HFFc6 (cell line): ENCODE data around the gene ATP2B2. TPM values are rescaled to one million over a fixed set of nuclear protein-coding genes. Genes with fewer than 3 reads are reported as not detected.

ENCODE experiments used
- DNase-seq: peaks from one replicate; pipeline ENCODE4 v3.0.0-alpha.2; 2018
- H3K27ac Mint-ChIP-seq: 2 replicates; pipeline ENCODE4 v1.8.0; 2020; ENCODE audit warnings: mild to moderate bottlenecking, mixed read lengths
- H3K27me3 Mint-ChIP-seq: 2 replicates; pipeline ENCODE4 v1.8.0; 2021; ENCODE audit warnings: mild to moderate bottlenecking, moderate library complexity, mixed read lengths; ENCODE audit not compliant: insufficient read depth
- H3K36me3 Mint-ChIP-seq: 2 replicates; pipeline ENCODE4 v1.8.0; 2021; ENCODE audit warnings: low read depth, mixed read lengths
- H3K4me1 Mint-ChIP-seq: 2 replicates; pipeline ENCODE4 v1.8.0; 2020; ENCODE audit warnings: low read depth, mixed read lengths
- H3K4me3 Mint-ChIP-seq: 2 replicates; pipeline ENCODE4 v1.8.0; 2020; ENCODE audit warnings: mild to moderate bottlenecking, moderate library complexity, mixed read lengths
- H3K9me3 Mint-ChIP-seq: 2 replicates; pipeline ENCODE4 v1.8.0; 2020; ENCODE audit warnings: mild to moderate bottlenecking, mixed read lengths
- total RNA-seq, 6 experiments: library from RNA; stranded (reverse); fragmentation: NEBNext Ultra II Directional; extraction: Animal tissue kit (Norgen Biotek cat#: 25700); gene quantifications; 2 replicates in 1 of 6; 3 replicates in 5 of 6; pipeline ENCODE4 v1.2.3, GENCODE V29; 2021
- TF ChIP-seq, protein P1 (sequence below): fragments of 200-600 bp; sonication (generic); IDR thresholded peaks from 2 replicates; pipeline ENCODE4 v1.5.0; 2021; ENCODE audit warnings: antibody characterized with exemption, mild to moderate bottlenecking

Gene ATP2B2
- total RNA-seq, 6 experiments from 2014 or later: not detected

DNA sequence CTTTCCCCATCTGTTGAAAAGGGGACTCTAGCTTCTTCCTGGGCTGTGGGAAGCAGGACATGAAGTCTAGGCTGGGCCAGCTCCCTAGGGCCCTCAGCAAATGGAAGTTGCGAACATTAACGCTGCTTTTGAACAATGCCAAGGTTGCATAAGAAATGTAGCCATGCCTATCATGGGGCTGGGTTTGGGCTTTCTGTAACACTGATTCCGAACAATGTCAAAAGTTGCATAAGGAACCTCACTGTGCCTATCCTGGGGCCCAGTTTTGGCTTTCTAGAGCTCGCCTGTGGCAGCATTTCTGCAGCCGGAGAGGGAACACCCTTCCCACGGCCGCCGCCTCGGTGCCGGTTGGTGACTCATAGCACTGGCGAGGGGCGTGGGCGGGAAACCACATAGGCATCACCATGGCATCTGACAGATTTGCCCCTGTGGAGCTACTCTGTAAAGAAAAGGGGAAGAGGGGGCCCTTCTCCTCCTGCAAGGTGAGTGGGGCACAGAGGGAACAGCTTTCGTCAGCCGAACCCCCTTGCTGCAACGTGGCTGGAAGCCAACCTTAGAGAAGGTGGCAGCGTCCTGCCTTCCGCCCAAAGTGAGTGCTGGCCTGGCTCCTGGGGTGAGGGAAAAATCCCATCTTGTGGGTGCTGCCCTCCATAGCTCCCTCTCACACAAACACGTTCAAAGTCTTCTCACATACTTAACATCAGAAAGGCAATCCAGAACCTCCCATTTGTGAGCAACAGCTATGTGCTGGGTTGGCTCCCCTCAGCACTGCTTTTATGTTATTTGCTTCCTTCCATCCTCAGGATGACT is 46.6 kb upstream of the ATP2B2 start:
- Mint-ChIP-seq H3K4me1 (peaks cover 15% of the 10 kb centered on the region), H3K36me3 (no peaks in the 10 kb centered on the region), H3K9me3 (no peaks in the 10 kb centered on the region), H3K27ac (no peak overlapping the region), H3K27me3 (peaks cover 24% of the 10 kb centered on the region), H3K4me3 (no peak overlapping the region)
- no peak for DNase-seq
- TF ChIP-seq, protein P1, sequence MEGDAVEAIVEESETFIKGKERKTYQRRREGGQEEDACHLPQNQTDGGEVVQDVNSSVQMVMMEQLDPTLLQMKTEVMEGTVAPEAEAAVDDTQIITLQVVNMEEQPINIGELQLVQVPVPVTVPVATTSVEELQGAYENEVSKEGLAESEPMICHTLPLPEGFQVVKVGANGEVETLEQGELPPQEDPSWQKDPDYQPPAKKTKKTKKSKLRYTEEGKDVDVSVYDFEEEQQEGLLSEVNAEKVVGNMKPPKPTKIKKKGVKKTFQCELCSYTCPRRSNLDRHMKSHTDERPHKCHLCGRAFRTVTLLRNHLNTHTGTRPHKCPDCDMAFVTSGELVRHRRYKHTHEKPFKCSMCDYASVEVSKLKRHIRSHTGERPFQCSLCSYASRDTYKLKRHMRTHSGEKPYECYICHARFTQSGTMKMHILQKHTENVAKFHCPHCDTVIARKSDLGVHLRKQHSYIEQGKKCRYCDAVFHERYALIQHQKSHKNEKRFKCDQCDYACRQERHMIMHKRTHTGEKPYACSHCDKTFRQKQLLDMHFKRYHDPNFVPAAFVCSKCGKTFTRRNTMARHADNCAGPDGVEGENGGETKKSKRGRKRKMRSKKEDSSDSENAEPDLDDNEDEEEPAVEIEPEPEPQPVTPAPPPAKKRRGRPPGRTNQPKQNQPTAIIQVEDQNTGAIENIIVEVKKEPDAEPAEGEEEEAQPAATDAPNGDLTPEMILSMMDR: no peak

DNA sequence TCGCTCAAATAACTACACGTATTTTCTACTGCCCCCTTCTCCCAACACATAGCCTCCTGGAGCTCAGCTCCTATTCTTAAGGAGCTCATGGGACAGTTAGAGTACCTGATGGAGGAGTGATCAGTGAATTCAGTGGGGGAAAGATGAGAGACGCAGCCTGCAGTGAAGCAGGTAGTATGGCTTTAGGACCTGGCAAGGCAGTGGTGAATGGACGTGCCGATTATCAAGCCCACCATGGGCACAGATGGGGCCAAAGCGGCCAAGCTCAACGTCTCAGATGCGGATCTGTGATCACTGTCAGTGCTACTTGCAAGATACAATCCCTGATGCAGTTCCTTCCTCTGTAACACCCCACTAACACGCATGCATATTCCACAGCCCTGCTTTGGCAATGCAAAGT is 45.8 kb upstream of the ATP2B2 start:
- Mint-ChIP-seq H3K27me3 (peaks cover 26% of the 10 kb centered on the region), H3K4me3 (no peak overlapping the region), H3K4me1 (peaks cover 15% of the 10 kb centered on the region), H3K9me3 (no peaks in the 10 kb centered on the region), H3K27ac (no peak overlapping the region), H3K36me3 (no peaks in the 10 kb centered on the region)
- TF ChIP-seq, protein P1: no peak
- DNase-seq: no peak

DNA sequence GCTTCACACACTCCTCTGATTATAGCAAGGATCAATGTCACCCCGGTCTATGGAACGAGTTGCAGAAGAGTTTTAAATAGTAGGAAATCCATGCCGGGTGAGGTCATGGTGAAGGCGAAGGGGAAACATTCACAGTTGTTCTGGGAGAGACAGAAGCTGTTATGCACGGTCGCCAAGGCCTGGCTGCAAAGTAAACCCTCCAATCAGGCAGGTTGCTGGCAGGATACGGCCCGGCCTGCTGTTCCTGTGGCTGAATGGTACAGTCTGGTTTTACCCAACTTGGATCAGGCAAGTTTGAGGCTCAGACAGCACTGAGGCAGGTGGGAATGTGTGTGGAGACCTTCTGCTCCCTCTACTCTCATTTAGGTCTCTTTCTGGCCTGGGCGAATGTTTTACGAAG is 45.3 kb upstream of the ATP2B2 start:
- Mint-ChIP-seq H3K9me3 (no peaks in the 10 kb centered on the region), H3K36me3 (no peaks in the 10 kb centered on the region), H3K4me1 (peaks cover 15% of the 10 kb centered on the region), H3K27ac (no peak overlapping the region), H3K4me3 (no peak overlapping the region), H3K27me3 (peaks cover 27% of the 10 kb centered on the region)
- no peak for DNase-seq
- TF ChIP-seq, protein P1: no peak

DNA sequence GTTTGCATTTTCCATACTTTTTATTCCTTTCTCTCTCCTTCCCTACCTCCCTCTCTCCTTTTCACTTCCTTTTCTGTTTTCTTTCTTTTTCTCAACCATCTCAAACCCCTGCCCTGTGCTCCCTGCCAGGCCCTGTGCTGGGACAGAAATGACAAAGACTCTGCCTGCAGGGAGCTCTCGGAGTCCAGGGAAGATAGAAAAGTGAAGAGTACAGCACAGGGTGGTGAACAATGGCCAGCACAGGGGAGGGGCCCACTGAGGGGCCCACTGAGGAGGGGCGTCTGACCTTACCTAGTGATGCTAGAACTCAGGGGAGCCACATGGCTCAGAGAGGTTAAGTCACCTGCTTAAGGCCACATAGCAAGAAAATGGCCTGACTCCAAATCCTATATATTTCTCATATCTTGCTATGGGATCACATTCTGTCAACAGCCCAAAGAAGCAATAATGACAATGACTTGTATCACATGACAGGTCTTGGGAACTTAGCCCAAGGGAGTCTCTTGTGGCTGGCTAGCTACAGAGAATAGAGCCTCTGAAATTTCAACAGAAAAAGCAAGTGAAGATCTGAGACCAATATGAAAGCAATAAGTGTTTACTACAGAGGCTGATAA is 44.3 kb upstream of the ATP2B2 start:
- Mint-ChIP-seq H3K4me1 (peaks cover 15% of the 10 kb centered on the region), H3K27me3 (peaks cover 27% of the 10 kb centered on the region), H3K9me3 (no peaks in the 10 kb centered on the region), H3K27ac (no peak overlapping the region), H3K36me3 (no peaks in the 10 kb centered on the region), H3K4me3 (no peak overlapping the region)
- DNase-seq: no peak
- TF ChIP-seq, protein P1: no peak

DNA sequence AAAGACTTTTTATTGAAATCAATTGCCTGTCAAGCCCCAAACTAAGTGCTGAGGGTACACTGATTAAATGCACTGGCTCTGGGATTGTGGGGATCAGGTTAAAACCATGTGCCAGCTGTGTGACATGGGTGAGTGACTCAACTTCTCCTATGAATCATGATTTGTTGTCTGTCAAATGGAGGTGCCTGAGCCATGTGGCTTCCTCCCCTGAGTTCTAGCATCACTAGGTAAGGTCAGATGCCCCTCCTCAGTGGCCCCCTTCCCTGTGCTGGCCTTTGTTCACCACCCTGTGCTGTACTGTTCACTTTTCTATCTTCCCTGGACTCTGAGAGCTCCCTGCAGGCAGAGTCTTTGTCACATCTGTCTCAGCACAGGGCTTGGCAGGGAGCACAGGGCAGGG is 43.6 kb upstream of the ATP2B2 start:
- Mint-ChIP-seq H3K4me3 (no peak overlapping the region), H3K36me3 (no peaks in the 10 kb centered on the region), H3K4me1 (peaks cover 15% of the 10 kb centered on the region), H3K27ac (no peak overlapping the region), H3K9me3 (no peaks in the 10 kb centered on the region; the same call in 1 of the 2 replicates), H3K27me3 (peaks cover 22% of the 10 kb centered on the region)
- TF ChIP-seq, protein P1: no peak
- no peak for DNase-seq
